Retina (tissue), 1 donor: ENCODE measurements around the gene C22orf39.
A peak's percentile ranks its signal among the peaks of the same experiment; 100 is the strongest.

Experiments
- DNase-seq: peaks from one replicate; pipeline ENCODE4 v3.0.0-alpha.2; 2016

C22orf39 gene

DNA sequence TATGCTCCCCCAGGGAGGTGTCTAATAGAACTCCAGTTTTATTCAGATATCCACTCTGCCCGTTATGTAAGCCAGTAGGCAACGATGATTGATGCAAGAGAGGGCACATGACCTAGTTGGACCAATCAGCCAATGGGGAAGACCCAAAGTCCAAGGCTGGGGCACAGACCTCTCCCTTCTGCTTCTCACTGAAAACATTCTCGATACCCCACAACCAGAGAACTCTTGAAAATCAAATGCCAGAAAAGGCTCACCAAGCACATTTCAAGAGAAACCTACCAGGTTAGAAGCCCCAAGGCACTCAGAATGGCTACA is 23.4 kb downstream of the C22orf39 start:
- no peak for DNase-seq

DNA sequence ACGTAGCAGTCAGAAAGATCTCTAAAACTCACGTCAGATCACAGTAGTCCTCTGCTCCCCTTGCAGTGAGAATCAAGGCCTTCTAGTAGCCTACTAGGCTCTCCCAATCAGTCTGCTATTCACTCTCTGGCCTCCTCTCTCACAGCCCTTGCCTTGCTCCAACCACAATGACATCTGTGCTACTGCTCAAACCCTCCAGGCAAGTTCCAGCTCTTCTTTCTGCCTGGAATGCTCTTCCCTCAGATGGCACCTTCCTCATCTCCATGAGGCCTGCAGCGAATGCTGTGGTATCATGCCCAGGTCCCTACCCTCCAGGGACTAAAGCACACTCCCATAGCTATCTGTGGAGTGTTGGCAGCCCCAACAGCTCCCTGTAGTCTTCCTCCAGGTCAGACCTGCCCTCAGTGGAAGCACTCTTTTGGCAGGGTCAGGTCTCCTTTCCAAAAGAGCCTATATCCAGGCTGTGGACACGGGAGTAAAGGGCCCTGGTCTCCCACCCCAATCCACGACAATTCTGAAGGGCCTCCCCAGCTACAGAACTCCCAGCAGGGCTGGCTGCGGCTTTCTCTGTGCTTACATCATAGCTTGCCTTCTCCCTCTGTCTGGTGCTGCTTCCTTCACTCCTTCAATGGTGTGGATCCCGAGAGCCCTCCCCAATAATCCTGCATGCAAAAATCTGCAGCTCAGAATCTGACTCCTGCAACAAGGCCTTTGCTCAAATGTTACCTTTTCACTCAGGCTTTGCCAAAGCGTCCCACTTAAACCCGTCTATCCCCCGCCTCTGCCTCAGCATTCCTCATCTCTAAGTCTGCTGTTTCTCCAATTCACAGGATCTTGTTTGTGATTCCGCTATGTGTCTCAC is 24.8 kb downstream of the C22orf39 start:
- no peak for DNase-seq

DNA sequence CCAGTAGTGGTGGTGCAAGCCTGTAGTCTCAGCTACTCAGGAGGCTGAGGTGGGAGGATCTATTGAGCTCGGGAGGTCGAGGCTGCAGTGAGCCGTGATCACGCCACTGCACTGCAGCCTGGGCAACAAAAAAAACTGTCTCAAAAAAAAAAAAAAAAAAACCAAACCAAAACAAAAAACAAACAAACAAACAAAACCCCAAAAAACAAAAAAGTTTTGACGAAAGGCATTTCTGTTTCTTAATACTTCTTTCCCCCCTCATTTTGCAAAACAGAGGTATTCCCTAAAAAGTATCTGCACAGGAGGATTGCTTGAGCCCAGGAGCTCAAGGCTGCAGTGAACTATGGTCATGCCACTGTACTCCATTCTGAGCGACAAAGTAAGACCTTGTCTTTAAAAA is 27.2 kb downstream of the C22orf39 start:
- DNase-seq: no peak

DNA sequence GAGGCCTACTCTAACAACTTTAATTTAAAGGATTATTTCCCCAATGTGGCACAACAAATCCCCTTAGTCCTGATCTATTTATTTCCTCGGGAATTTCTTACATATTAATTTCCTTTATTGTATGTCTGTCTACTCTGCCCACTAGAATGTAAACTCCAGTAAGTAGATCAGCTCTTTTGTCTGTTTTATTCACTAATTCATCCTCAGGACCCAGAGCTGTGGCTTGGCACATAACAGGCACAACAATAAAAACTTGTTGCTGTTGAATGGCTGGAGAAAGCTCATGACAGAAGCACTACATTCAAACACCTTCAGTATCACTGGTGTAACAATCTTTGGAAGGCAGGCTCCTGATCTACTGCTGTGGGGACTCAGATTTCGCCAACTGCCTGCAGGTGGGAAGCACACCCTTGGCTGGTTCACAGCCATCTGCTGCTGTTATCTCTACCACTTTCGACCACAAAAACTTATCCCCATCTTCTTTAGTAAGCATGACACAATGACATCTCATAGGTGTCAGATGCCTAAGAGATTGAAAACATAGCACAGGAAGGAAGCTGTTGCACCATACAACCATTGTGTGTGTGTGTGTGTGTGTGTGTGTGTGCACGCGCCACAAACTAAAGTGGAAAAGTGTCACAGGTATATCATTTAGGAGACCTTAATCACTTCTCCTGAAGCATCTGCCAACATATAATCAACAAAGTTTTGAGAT is 27.9 kb downstream of the C22orf39 start:
- DNase-seq: no peak

DNA sequence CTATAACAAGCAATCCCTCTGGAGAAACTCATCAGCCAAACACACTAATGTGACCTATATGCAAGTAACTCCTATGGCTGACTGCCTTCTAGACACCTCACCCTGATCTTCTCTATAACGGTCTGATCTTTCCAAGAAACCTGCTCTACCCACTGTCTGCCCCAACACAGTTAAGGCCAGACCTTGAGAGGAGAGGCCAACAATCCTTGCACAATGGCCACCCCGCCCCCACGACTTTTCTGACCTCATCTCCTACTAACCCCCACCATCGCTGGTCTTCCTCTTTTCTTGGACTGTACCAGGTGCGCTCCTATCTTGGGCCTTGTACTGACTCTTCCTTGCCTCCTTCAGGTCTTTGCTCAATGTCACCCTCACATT is 28.4 kb downstream of the C22orf39 start:
- no peak for DNase-seq

DNA sequence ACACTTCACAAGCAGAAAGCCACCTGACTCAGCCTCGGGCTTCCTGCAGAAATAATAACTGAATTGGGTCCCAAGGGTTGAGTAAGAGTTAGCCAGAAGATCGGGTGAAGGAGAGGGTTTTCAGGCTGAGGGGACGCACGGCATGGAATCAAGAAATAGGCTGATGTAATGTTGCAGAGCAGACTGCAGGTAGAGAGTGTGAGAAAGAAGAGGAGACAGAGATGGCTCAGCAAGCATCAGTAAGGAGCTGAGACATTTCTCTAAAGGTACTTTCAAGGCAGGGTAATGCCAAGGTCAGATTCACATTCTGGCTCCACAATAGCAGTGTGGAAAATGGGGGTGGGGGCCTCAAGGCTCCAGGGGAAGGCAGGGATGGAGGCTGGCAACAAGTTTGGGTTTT is 34.6 kb downstream of the C22orf39 start:
- no peak for DNase-seq

DNA sequence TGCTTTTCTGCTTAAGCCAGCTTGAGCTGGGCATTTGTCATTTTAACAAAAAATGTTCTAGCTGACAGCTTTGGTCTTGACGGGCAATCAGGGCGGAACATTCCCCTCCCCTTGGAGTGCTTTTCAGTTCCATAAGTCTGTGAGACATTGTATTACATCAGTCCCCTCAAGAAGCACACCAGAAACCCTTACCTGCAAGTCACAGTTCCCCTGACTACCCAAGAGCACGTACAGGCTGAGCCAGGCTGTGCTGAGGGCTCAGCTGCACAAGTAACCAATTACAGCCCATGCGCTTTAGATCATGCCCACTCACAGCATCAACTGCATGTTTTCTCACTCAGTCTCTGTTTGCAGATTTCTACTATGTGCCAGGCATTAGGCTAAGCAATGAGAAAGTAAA is 35.0 kb downstream of the C22orf39 start:
- DNase-seq: peak; percentile 4

DNA sequence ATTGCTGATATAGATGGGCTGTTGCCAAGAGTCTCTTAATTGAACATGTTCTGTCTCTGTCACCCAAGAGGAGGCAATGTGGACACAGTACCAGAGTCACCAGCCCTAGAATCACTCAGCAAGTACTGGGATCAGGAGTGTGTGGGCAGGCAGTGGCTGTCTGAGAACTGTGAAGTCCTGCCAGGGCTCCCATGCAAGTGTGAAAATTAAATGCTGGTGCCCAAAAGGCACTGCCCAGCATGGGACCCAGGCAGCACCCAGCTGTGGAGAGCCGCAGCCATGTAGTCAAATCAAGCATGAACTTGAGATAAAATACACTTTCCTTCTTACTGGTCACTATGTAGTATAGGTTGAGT is 35.8 kb downstream of the C22orf39 start:
- no peak for DNase-seq

DNA sequence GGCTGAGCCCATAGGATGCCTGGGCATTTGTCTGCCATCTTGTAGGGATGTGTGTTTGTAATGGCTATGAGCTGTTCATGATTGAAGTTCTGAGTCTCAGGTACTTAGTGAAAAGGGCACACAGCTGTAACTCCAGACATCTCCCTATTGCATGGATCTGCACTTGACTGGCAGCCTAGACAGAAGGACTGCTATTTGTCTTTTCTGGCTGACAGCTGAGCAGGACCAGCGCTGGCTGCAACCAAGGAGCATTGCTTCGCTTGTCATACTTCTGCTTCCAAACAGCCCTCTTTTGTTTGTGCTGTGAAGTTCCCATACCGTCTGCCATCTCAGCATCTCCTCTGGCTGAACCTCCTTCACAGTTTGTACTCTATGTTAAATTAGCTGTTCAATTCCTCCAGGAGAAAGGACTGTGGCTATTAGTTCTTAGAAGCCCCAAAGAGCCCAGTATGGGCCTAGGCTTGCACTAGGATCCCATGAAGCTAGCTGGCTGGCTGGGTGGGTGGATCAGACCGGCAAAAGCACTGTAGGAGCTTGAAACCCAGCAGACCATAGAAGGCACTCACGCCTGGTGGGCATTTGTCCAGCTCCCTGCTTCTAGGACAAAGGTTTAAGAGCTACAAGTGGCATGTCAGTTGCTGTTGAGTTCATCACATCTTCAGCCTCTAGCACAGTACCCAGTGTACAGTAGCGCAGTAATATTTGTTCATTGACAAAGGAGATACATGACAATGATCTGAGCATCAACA is 36.4 kb downstream of the C22orf39 start:
- DNase-seq: no peak

DNA sequence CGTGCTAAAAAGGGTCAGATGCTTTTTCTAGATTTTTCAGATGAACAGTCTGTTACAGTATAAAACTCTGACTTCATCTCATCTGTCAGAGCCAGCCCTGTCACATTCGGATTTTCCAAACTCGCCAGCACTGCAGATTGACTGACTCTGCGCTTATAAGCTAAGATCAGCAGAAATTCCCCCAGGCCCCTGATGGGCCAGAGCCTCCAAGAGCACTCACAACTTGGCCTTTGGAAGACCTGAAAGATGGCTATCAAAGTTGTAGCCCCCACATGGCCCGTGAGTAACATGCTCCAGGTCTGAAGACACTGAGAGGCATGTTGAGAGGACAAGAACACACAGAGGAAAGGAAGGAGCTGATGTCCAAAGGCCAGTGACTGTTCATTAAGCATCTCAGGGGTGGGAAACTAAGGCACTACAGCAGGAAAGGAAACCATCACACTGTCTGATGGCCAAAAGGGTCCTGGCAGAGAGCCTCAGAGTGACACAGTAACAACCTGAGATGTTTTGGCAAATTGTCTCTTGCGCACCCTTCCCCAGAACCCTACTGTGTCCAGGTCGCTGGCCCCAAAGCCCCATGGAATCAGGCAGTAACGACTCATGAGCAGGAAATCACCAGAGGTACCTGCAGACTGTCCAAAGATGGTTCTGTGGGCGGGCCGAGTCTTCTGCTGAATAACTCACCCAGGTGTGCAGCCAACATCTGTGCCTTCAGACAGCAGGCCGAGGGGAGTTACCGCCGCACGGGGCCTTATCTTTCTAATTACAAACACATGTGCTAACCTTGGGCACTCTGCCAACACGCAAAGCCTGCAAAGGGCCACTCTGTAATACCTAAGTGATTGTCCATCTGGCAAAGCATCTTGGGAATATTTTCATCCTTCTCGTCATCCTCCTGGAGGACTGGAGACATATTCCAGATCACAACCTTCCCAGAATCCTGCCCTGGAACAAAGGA is 39.6 kb downstream of the C22orf39 start:
- no peak for DNase-seq

DNA sequence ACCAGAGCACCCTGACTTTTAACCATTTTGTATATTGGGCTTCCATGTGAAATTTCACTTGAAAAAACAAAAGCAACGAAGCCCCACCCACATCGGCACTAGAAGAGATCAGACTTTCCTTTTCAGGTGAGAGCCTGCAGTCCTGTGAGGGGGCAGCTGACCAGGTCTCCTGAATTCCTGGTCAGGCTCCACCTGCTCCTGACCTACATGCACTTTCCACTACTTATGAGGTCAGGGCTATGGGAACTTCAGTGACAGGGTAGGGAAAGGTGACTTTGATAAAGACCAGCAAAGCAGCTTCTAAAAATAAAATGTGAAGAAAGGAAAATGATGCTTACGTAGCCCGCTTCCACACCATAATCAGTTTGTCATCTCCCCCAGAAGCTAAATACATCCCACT is 40.7 kb downstream of the C22orf39 start:
- no peak for DNase-seq

DNA sequence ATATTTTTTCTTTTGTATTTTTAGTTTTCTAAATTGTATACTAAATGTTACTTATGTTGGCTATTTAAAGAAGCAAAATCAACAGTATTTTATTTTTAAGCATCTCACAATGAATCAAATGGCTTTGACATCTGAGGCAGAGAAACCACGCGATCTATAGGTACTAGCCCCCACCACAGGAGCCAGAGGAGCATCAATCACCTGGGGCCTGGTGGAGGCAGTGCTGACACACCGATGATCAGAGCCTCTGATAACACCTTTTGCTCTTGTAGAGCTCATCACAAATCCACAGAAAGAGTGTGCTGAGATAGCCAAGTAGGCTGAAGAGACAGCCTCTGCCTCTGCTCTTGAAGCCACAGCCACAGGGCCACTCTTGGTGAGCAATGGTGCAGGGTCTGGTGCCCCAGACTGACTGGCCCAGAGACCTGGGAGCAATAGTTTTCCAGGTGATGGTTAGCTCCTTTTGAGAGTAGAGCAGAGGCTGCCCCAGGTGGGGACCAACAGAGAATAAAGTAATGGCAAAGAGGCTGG is 41.2 kb downstream of the C22orf39 start:
- DNase-seq: no peak

DNA sequence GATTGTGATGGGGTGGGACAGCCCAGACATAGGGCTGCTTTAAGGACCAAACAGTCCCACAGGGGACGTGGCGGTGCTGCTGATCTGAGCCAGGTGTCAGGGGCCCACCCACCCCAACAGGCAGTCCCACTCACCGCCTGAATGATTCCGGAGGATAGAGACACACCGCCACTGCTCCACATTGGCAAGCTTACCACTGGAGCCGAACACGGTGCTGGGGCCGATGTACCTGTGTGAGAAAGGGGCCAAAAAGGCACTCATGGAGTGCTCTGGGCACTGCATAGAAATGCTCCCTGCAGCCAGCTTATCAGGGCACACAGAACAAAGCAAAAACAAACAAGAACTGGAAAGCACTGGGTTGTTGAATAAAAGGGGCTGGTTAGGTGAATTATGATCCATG is 41.9 kb downstream of the C22orf39 start:
- DNase-seq: no peak

DNA sequence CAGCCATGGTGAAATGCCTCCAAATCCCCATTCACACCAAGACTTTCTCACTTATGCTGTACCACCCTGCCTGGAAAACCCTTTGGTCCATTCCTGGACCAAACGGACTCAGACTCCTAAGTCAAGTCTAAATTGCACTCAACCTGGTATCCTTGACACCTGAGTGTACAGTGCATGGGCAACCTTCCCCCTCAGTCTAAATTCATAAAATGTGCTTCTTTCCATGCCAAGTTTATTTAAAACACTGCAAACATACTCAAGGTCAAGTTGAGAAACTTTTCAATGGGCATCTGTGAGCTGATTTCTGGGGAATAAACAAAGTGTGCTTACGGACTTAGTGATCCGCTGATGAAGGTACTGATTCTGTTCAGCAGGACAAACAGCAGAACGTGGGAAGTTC is 42.4 kb downstream of the C22orf39 start:
- no peak for DNase-seq

DNA sequence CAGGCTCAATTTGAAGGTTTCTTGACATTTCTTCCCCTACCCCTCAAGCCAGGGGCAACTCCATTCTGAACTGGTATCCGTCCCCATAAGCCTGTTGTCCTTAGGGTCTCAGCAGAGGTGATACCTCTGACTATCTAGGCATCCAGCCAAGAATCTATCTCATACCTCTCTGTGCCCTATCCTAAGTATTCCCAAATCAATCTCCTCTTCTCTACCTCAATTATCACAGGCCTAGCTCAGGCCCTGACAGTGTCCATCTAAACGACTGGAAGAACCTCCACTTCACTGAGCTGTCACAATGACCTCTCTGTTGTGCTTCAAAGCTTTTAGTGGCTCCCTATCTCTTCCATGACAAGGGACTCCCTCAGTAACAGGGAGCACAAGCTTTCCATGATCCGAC is 42.8 kb downstream of the C22orf39 start:
- no peak for DNase-seq

DNA sequence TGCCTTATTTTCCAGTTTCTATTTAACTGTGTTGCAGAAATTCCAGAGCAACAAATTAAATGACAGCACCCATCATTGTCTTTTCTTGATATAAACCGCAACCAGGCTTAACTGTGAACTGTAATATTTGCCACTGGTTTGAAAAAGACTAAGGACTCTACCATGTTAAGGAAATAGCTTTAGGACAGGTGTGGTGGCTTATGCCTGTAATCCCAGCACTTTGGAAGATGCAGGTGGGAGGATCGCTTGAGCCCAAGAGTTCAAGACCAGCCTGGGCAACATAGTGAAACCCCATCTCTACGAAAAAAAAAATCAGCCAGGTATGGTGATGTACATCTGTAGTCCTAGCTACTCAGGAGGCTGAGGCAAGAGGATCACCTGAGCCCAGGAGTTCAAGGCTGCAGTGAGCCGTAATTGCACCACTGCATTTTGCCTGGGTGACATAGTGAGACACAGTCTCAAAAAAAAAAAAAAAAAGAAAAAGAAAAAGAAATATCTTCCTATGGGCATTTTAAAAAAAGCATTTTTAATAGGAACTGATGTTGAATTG is 44.8 kb downstream of the C22orf39 start:
- DNase-seq: no peak

DNA sequence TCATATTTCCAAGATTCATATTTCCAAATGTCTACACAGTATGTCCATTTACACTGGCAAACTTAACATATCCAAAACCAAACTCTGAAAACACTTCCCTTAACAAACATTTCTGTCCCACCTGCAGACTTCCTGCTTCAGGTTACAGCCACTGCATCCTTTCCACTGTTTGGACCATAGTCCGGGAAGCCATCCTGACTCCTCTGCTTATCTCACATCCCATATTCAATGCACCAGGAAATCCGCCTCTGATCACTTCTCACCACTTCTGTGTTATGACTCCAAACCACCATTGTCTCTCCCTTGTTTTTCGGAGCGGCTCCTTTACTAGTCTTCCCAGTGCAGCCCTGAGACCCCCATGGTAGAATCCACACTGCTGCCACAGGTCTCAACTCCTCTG is 46.0 kb downstream of the C22orf39 start:
- DNase-seq: no peak

DNA sequence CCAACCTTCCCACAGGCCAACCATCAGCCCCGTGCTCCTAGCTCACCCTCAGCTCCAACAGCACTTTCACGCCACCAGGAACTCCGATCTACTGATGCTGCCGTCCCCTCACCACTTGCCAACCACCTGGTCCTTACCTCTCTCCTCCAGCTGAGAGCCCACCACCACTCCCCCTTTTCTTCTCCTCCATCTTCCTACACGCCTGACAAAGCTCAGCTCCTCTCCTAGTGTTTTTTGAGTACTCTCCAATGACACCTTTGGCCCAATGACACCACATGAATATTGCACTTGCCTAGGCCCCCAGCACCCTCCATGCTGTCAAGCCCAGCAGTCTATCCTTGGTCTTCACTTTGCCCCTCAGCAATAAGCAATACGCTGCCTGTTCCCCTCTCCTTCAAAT is 46.6 kb downstream of the C22orf39 start:
- no peak for DNase-seq

DNA sequence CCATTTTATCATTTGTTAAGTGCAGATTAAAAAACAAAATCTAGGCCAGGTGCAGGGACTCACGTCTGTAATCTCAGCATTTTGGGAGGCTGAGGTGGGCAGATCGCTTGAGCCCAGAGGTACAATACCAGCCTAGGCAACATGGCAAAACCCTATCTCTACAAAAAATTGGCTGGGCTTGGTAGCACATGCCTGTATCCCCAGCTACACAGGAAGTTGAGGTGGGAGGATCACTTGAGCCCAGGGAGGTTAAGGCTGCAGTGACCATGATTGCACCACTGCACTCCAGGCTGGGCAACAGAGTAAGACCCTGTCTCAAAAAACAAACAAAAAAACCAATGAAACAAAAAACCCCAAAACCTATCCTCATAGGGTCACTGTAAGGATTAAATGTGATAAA is 48.9 kb downstream of the C22orf39 start:
- DNase-seq: no peak

DNA sequence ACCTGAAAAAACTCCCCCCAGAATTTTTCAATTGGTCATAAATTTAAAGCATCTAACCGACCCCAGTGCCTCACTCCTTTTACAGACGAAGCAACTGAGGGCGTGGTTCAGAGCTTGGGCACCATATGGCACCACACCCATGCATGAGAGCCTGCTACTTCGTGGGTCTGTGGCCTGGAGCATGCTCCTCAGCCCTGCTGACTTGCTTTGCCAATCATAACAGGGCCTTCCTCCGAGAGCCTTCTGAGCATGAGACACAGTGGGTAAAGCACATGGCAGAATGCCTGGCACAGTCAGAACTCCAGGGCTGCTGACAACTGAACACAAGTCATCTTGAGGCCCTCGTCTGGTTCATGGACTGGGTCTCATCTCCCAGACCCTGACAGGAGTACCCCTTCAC is 49.3 kb downstream of the C22orf39 start:
- no peak for DNase-seq

DNA sequence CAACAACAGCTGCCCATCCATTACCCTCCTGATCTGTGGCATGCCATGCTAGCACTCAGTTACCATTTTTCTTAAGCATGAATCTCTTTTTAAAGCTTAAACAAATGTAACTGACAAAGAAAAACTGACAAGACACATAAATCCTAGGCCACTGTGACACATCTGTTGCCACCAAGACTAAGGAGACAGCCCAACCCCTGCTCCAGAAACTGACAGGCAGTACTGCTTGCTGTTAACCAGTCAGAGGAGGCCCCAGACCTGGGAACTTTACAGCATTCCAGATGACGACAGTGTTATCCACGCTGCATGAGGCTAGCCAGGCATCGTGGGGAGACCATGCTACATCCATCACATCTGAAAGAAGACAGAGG is 49.8 kb downstream of the C22orf39 start:
- no peak for DNase-seq
